A375 (cell line): ENCODE data around the gene HYAL2. TPM values are rescaled to one million over a fixed set of nuclear protein-coding genes. Genes with fewer than 3 reads are reported as not detected.

Source experiments
- total RNA-seq: library from RNA; depleted of rRNA; stranded (reverse); fragments of >200 nt; shearing (Covaris generic); gene quantifications from 2 replicates; pipeline ENCODE4 v1.2.3, GENCODE V29; 2014; rRNA removed

Gene HYAL2
- total RNA-seq = 40.3 and 41.5 TPM in 2 replicates

GRCh38 chr3:50322386-50323091 is at the start of gene HYAL2:
Gene HYAL2, minus strand, starts transcription at chr3:50322745. Its CDS starts 2,256 bp downstream, at chr3:50320489.

GRCh38 chr3:50358911-50359759 is 36.6 kb upstream of the HYAL2 start, which contains the start of gene TMEM115:
Gene TMEM115, minus strand, starts transcription at chr3:50359521. Its CDS starts 458 bp downstream, at chr3:50359063.

GRCh38 chr3:50350527-50351322 is 28.2 kb upstream of the HYAL2 start, which contains the start of the genes CYB561D2 and NPRL2:
Gene CYB561D2, plus strand, starts transcription at chr3:50350862. Its CDS starts 572 bp downstream, at chr3:50351434.
Gene NPRL2, minus strand, starts transcription at chr3:50350775. Its CDS starts 123 bp downstream, at chr3:50350652.

GRCh38 chr3:50345586-50346234 is 23.2 kb upstream of the HYAL2 start, which contains the start of gene ZMYND10:
Gene ZMYND10, minus strand, starts transcription at chr3:50345732. Its CDS starts 153 bp downstream, at chr3:50345579.

GRCh38 chr3:50340448-50341329 is 18.1 kb upstream of the HYAL2 start, which contains the start of gene RASSF1:
Gene RASSF1, minus strand, starts transcription at chr3:50340836. Its CDS starts 31 bp downstream, at chr3:50340805.

GRCh38 chr3:50327943-50328691 is 5.6 kb upstream of the HYAL2 start, which contains the start of gene TUSC2:
Gene TUSC2, minus strand, starts transcription at chr3:50328223. Its CDS starts 124 bp downstream, at chr3:50328099.

GRCh38 chr3:50303013-50303815 is 19.3 kb downstream of the HYAL2 start, which contains the start of gene HYAL1:
Gene HYAL1, minus strand, starts transcription at chr3:50303574. Its CDS starts 618 bp downstream, at chr3:50302956.

GRCh38 chr3:50298836-50299637 is 23.5 kb downstream of the HYAL2 start, which contains the start of the genes HYAL3 and NAA80:
Gene HYAL3, minus strand, starts transcription at chr3:50299405. Its CDS starts 3,803 bp downstream, at chr3:50295602.
Gene NAA80, minus strand, starts transcription at chr3:50299405. Its CDS starts 1,942 bp downstream, at chr3:50297463.

GRCh38 chr3:50292159-50293078 is 30.1 kb downstream of the HYAL2 start, which contains the start of gene IFRD2:
Gene IFRD2, minus strand, starts transcription at chr3:50292429. Its CDS starts 155 bp downstream, at chr3:50292274.

GRCh38 chr3:50278880-50279224 is 43.7 kb downstream of the HYAL2 start, which contains the start of gene LSMEM2:
Gene LSMEM2, plus strand, starts transcription at chr3:50279087. Its CDS starts 27 bp downstream, at chr3:50279114.

GRCh38 chr3:50268703-50269451 is 53.7 kb downstream of the HYAL2 start, which contains the start of gene SEMA3B:
Gene SEMA3B, plus strand, starts transcription at chr3:50269147. Its CDS starts 94 bp downstream, at chr3:50269241.

